GM18951 (cell line): ENCODE results near the gene GPRASP2.
"Not testable (repeated sequence)": the region's sequence is repeated elsewhere in the genome, so short reads cannot be mapped to it uniquely, and the experiment has no call there.

Experiments
- POLR2A ChIP-seq: IDR thresholded peaks from 4 replicates; pipeline ENCODE4 v1.6.1; 2011; ENCODE audit warnings: mild to moderate bottlenecking; ENCODE audit not compliant: insufficient read length, insufficient read depth; ENCODE audit errors: extremely low read depth
- in situ Hi-C: fragments of 300-500 bp; cut with MboI; formaldehyde crosslinking; loops from one replicate; pipeline ENCODE4 v1.12.0; 2022; ENCODE audit warnings: low sequenced_read_pairs, mixed read lengths, inconsistent platforms; ENCODE audit not compliant: unreplicated experiment

GPRASP2 gene

GRCh38 chrX:102712216-102712966 lies at the start of gene GPRASP2:
Gene GPRASP2 (plus strand): TSS chrX:102712448. CDS start chrX:102714870, 2,422 bp downstream.
- no peak for TF ChIP-seq POLR2A
- in situ Hi-C loops = no loop called here

- in situ Hi-C loops = not testable (repeated sequence)
Observed at GRCh38 chrX:102663820-102664219, 48.4 kb upstream of the GPRASP2 start.

- in situ Hi-C loops = not testable (repeated sequence)
Observed at GRCh38 chrX:102667034-102667433, 45.2 kb upstream of the GPRASP2 start.

- in situ Hi-C loops = no loop called here
- TF ChIP-seq POLR2A = no peak
Observed at GRCh38 chrX:102669526-102669925, 42.7 kb upstream of the GPRASP2 start.

- no peak for TF ChIP-seq POLR2A
- in situ Hi-C loops = no loop called here
Observed at GRCh38 chrX:102672856-102673255, 39.4 kb upstream of the GPRASP2 start.

- in situ Hi-C loops = not testable (repeated sequence)
Observed at GRCh38 chrX:102677479-102677878, 34.8 kb upstream of the GPRASP2 start.

GRCh38 chrX:102684772-102685520 lies 27.3 kb upstream of the GPRASP2 start:
- TF ChIP-seq POLR2A = no peak
- in situ Hi-C loops = no loop called here

GRCh38 chrX:102694749-102695148 lies 17.5 kb upstream of the GPRASP2 start:
- no peak for TF ChIP-seq POLR2A
- in situ Hi-C loops = no loop called here

- in situ Hi-C loops = no loop called here
- no peak for TF ChIP-seq POLR2A
Observed at GRCh38 chrX:102696306-102696705, 15.9 kb upstream of the GPRASP2 start.

- in situ Hi-C loops = no loop called here
- TF ChIP-seq POLR2A = no peak
Observed at GRCh38 chrX:102697494-102697893, 14.8 kb upstream of the GPRASP2 start.

GRCh38 chrX:102708900-102709299 lies 3.3 kb upstream of the GPRASP2 start:
- in situ Hi-C loops = no loop called here
- no peak for TF ChIP-seq POLR2A

GRCh38 chrX:102711872-102712215 lies 404 bp upstream of the GPRASP2 start:
- in situ Hi-C loops = no loop called here
- TF ChIP-seq POLR2A = no peak

- in situ Hi-C loops = no loop called here
- no peak for TF ChIP-seq POLR2A
Observed at GRCh38 chrX:102712981-102713625, 855 bp downstream of the GPRASP2 start.

GRCh38 chrX:102714994-102715393 lies 2.7 kb downstream of the GPRASP2 start:
- TF ChIP-seq POLR2A = no peak
- in situ Hi-C loops = no loop called here
